ENCODE measurements around the gene VNN1.

VNN1 gene

DNA sequence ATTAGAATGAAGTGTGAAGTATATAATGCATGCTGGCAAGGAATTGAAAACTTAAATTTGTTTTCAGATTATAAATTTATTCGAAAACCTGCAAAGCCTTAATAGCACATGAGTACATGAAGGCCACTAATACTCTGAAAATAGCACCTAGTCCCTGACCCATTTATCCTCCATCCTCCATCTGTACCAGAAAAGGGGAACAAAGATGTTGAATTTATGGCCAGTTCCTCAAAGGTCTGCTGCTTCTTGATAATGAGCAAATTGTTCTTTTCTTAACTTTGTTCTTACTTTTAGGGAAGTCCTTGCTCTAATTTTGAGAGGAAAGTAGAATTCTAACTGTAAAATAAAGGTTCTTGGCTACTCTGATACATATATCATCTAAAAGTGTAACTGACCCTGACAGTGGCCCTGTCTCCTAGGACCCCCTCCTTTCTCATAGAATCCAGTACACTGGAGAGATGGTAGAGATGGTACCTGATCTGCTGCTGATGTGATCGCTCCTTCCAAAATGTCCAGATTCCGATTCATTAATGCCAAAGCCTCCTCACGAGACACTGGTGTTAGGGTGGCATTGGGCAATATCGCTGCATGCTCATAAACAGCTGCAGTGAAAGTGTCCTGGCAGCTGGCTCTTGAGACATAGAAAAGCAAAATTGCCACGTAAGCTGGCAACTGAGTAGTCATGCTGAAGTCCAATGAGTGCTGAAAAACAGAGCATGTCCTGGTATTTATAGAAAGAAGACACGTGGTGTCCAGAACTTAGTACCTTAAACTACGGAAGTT, at the start of gene VNN1:
Gene VNN1 (minus strand): TSS at position 704 of the 783 bp plus-strand sequence. CDS start 20 bp downstream, at position 684.
- DNase-seq: no peak

DNA sequence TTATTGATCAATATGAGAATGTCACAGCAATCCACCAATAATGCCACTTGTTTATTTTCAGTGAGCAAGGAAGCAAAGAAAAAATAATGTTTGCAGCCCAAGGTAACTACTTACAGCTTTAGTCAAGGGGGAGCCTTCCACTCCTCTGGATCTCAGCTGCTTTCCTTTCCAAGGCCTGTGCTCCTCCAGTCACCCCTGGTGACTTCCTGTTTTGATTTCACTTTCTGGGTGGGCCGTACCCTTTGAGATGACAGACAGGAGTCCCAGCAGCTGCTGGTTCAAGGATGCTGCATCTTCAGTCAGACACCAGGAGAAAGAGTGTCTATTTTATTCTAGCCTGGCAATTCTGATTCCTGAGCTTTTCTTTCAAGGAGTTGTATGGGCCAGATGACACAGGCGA, 49.4 kb upstream of the VNN1 start:
- DNase-seq: no peak

- DNase-seq: no peak
Observed at GRCh38 chr6:132760256-132760655, 46.4 kb upstream of the VNN1 start.

DNA sequence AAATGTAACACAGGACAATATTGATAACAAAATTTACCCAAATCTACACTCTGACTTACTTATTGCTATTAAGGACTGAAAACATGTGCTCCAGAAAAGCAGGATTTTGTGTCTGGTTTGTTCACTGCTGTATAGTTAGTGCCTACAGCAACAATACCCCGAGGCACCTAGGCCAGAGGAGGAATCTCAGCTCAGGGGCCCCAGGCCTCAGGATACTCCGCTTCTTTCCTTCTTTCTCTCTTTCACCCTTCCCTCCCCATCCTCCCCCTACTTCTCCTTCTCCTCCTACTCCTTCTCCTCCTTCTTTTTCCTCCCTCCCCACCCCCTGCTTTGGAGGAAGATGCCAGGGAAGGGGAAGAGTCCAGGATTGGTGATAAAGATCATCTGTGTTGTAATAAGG, 44.8 kb upstream of the VNN1 start:
- no peak for DNase-seq

GRCh38 chr6:132752255-132752654, 38.4 kb upstream of the VNN1 start:
- no peak for DNase-seq

- DNase-seq: no peak
Observed at GRCh38 chr6:132751828-132752227, 38.0 kb upstream of the VNN1 start.

DNA sequence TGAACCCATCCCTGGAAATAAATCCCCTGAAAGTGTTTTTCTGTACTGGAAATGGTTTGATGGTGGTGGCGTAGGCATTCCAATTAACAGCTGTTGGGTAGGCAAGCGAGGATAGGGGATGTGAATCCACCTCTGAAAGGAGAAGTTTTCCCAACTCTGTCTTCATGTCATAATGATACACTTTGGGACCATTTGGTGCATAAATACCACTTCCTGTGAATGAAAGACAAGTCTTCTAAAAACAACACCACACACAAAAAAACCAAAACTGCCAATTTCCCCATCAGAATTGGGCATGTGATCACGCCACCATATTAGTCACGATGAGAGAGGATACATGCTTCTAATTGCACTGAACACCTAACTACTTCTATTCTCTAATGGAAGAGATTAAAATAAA, 37.5 kb upstream of the VNN1 start:
- no peak for DNase-seq

GRCh38 chr6:132750455-132751248, 36.8 kb upstream of the VNN1 start:
- DNase-seq: no peak

- no peak for DNase-seq
Observed at GRCh38 chr6:132749111-132749510, 35.3 kb upstream of the VNN1 start.

DNA sequence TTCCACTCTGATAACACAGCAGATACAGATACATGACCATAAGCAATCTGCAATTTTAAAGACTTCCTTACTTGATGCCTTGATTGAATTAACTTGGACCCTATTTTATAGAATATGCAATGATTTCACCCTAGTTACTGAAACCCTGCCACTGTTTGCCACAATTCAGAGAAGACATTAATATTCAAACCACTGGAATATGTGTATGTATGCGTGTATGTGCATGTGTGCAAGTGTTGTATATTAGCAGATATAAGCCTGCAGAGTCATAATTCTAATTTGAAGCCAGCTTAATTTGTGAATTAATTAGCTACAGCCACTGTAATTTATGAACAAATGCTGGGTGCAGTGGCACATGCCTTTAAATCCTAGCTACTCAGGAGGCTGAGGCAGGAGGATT, 34.6 kb upstream of the VNN1 start:
- no peak for DNase-seq

DNA sequence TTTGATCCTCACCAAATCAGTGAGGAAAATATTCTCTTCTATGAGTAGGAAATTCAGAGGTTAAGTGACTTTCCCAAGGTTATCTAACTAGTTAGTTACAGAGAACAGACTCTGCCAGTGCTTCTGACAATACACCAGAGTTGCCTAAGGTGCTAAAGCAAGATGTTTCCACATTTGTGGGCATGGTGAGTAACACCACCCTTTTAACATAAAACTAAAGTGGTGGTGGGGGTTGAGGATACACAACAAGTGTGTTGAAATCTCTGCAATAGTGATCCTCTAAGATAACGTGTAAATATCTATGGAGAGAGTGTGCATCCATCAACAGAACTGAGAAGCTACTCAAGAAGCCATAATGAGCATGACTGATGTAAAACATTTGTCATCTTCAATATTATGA, 32.2 kb upstream of the VNN1 start:
- DNase-seq: no peak

GRCh38 chr6:132742495-132742894, 28.6 kb upstream of the VNN1 start:
- DNase-seq: no peak

- DNase-seq: no peak
Observed at GRCh38 chr6:132741281-132741680, 27.4 kb upstream of the VNN1 start.

- DNase-seq: no peak
Observed at GRCh38 chr6:132736239-132736638, 22.4 kb upstream of the VNN1 start.

DNA sequence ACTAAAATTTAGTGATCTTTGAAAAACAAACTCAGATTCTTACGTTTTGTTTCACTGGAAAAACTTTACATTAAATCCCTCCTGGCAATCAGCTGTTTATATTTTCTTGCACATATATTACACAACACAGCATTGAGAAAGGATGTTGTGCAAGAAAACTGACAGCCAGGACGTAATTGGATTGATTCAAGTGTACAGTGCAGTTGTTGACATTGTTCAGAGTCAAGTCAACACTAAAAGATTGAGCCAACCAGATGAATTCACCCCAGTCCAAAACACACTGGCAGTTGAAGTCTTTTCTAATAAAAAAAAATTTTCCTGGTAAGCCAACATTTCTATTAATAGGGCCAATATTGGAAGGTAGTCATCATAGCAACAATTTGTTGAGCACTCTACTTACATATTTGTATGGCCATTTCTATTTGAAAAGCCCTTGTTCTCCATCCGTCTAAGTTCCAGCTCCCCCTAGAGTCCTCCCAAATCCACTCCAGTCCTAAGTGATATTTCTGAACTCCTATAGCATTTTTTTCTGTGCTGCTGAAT, 20.9 kb upstream of the VNN1 start:
- DNase-seq: no peak

DNA sequence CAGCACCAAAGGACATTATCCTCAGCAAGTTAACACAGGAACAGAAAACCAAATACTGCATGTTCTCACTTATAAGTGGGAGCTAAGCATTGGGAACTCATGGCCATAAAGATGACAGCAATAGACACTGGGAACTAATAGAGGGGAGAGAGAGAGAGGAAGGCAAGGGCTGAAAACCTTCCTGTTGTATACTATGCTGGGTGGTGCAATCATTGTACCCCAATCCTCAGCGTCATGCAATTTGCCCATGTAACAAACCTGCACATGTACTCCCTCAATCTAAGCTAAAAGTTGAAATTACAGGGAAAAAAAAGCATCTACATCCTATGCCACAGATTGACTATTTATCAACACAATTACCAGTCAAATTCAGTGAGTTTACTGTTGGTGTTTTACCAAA, 20.0 kb upstream of the VNN1 start:
- no peak for DNase-seq

DNA sequence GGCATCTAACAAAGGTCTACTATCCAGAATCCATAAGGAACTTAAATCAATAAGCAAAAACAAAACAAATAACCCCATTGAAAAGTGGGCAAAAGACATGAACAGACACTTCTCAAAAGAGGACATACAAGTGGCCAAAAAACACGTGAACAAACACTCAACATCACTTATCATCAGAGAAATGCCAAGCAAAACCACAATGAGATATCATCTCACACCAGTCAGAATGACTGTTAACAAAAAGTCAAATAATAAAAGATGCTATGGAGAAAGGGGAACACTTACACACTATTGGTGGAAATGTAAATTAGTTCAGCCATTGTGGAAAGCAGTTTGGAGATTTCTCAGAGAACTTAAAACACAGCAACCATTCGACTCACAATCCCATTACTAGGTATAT, 19.4 kb upstream of the VNN1 start:
- no peak for DNase-seq

GRCh38 chr6:132731086-132731485, 17.2 kb upstream of the VNN1 start:
- no peak for DNase-seq

GRCh38 chr6:132730560-132730959, 16.7 kb upstream of the VNN1 start:
- DNase-seq: no peak

GRCh38 chr6:132728616-132729015, 14.8 kb upstream of the VNN1 start:
- no peak for DNase-seq

GRCh38 chr6:132726608-132726975, 12.7 kb upstream of the VNN1 start:
- no peak for DNase-seq

GRCh38 chr6:132725947-132726607, 12.2 kb upstream of the VNN1 start:
- DNase-seq: no peak

GRCh38 chr6:132725471-132725870, 11.6 kb upstream of the VNN1 start:
- DNase-seq: no peak
